A204.1 (cell line): ENCODE measurements around the gene LOX.

Source experiments
- FAIRE-seq: peaks from 2 replicates; lab custom pipeline; 2012; peaks lifted over from hg19 to GRCh38; lab: Jason Lieb, UNC

LOX gene

GRCh38 chr5:122051569-122051968 is 26.5 kb downstream of the LOX start:
- no peak for FAIRE-seq

DNA sequence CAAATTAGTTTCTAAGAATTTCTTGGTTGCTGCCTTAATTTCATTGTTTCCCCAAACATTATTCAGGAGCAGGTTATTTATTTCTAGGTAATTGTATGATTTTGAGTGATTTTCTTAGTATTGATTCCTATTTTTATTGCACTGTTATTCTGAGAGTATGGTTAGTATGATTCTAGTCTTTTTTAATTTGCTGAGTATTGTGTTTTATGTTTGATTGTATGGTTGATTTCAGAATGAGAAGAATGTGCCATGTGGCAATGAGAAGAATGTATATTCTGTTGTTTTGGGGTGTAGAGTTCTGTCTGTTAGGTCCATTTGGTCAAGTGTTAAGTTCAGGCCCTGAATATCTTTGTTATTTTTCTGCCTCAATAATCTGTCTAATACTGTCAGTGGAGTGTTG is 27.1 kb downstream of the LOX start:
- no peak for FAIRE-seq

- FAIRE-seq, result no peak
Measured at GRCh38 chr5:122040636-122041302, 37.3 kb downstream of the LOX start.

- FAIRE-seq, result no peak
Measured at GRCh38 chr5:122036326-122036725, 41.7 kb downstream of the LOX start.

- FAIRE-seq, result no peak
Measured at GRCh38 chr5:122035913-122036312, 42.1 kb downstream of the LOX start.

GRCh38 chr5:122031836-122032235 is 46.2 kb downstream of the LOX start:
- no peak for FAIRE-seq

DNA sequence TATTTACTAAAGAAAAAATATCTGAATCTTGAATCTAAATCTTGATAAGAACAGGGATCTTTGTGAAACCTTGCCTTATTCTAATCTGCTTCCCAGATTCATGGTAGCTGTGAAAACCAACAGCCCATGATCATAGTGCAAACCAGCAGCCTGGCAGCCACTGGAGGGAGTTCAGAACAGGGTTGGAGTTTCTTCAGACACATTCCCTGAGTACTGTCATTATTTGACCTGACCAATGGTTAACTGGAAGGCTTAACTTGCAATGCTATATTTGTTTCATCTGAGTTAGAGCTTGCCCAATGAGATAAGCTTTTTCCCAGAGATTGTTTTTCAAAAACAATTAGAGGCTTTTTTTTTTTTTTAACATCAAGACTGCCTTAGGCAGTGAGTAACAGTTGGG is 47.8 kb downstream of the LOX start:
- FAIRE-seq, result no peak

- FAIRE-seq, result no peak
Measured at GRCh38 chr5:122029818-122030217, 48.2 kb downstream of the LOX start.

DNA sequence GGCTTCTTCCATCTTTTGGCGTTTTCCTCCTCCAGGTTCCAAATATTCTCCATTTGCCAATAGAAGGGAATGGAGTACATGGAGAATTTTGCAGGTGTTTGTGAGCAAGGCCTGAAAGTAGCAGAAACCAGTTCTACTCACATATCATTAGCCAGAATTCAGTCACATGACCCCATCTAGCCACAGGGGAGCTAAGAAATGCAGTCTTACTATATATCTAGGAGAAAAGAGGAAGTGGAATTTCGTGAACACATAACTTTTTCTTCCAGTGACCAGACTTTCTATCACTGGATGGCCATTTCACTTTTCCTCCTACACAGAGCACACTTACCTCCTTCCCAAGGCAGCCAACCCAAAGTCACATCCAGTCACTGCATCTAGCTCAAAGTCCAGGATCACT is 55.1 kb downstream of the LOX start:
- no peak for FAIRE-seq

DNA sequence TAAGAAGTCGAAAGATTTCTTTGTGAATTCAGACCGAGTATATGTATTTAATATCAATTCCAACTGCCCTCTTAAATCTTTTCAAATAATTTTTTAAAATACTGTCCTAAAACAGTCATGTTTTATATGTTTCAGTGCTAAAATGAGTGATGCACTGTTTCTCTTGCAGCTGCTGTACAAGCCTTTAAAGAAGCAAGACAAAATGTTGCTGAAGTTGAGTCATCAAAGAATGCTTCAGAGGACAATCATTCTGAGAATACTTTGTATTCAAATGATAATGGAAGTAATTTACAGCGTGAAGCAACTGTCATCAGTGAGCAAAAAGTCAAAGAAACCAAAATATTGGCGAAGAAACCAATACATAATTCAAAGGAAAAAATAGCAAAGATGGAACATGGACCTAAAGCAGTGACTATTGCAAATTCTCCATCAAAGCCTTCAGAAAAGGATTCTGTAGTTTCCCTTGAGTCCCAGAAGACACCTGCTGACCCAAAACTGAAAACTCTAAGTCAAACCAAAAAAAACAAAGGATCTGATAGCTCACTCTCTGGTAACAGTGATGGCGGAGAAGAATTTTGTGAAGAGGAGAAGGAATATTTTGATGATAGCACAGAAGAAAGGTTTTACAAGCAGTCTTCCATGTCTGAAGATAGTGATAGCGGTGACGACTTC is 58.0 kb downstream of the LOX start:
- no peak for FAIRE-seq

DNA sequence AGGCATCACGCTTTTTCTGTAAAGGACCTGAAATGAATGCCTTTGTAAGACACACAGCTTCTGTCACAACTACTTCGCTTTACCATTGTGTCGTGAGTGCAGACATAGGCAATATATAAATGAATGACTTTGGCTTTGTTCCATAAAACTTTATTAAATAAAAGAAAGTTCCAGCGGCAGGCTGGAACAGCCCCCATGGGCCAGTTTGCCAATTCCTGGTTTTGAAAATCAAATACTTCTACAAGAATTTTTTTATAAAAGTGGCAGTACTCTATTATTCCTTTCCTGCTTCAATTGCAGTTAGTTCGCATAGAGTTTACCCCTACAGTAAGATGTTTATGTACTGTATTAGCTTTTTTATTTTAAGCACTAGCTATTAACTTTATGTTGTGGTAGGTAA is 62.6 kb downstream of the LOX start:
- no peak for FAIRE-seq

DNA sequence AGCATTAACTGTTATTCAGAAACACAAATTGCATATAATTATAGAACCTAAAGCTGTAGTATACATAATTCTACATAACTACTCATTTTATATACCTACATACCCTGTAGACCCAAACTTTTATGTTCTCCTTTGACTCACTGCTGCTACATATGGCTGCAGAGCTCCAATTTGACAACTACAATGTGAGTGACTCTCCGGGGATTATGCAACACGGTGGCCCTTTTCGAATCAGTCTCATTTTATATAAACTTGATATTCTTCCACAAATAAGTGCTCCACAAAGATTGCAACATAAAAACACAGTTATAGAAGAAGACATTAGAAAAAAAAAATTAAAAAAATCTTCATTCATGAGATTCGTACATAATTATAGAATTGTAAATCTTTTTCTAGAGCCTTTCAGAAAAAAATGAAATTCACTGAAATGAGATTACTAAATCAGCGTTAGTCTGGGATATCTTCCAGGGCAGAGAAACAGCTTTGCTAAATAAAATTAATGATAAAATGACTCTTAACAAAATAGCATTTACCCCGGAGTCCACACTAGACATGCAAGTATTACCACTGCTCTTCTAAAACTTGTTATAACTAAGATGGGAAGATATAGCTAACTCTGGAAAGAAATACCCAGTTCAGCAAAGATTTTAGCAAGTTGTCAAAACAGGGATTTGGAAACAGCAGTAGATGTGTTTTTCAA is 63.7 kb downstream of the LOX start:
- no peak for FAIRE-seq
